ENCODE results near the gene ADA. TPM values are rescaled to one million over a fixed set of nuclear protein-coding genes. Genes with fewer than 3 reads are reported as not detected.

The ADA gene
- total RNA-seq, 1 donor from 2014 or later: 12.6 TPM

- FAIRE-seq (no peak), DNase-seq (ENCODE audit: low read depth) (no peak)
- no peak for TF ChIP-seq CTCF (IDR thresholded peaks at IDR 0.05; ENCODE audit: insufficient read depth, low read length, severe bottlenecking)
- H3K4me3 ChIP-seq (ENCODE audit: low read depth, low read length): no peak overlapping the region
- H3K27me3 ChIP-seq (ENCODE audit: control insufficient read depth, insufficient read depth, low read length): no peaks in the 10 kb centered on the region
- H3K36me3 ChIP-seq (ENCODE audit: control insufficient read depth, insufficient read depth, low read length): peaks cover 3% of the 10 kb centered on the region
Observed at GRCh38 chr20:44622501-44623270, 28.8 kb downstream of the ADA start.

GRCh38 chr20:44621939-44622338 lies 29.6 kb downstream of the ADA start:
- DNase-seq (ENCODE audit: low read depth) (no peak), FAIRE-seq (no peak)
- H3K4me3 ChIP-seq (ENCODE audit: low read depth, low read length): no peak overlapping the region
- TF ChIP-seq CTCF (IDR thresholded peaks at IDR 0.05; ENCODE audit: insufficient read depth, low read length, severe bottlenecking): no peak
- peaks cover 3% of the 10 kb centered on the region for H3K36me3 ChIP-seq (ENCODE audit: control insufficient read depth, insufficient read depth, low read length)
- no peaks in the 10 kb centered on the region for H3K27me3 ChIP-seq (ENCODE audit: control insufficient read depth, insufficient read depth, low read length)

GRCh38 chr20:44621325-44621724 lies 30.2 kb downstream of the ADA start:
- H3K36me3 ChIP-seq (ENCODE audit: control insufficient read depth, insufficient read depth, low read length): peaks cover 3% of the 10 kb centered on the region
- FAIRE-seq: peak; percentile 55
- no peak for TF ChIP-seq CTCF (IDR thresholded peaks at IDR 0.05; ENCODE audit: insufficient read depth, low read length, severe bottlenecking)

GRCh38 chr20:44620030-44620429 lies 31.5 kb downstream of the ADA start:
- Histone ChIP-seq H3K4me3 (ENCODE audit: low read depth, low read length) (no peak overlapping the region), H3K27me3 (ENCODE audit: control insufficient read depth, insufficient read depth, low read length) (no peaks in the 10 kb centered on the region), H3K36me3 (ENCODE audit: control insufficient read depth, insufficient read depth, low read length) (peaks cover 1% of the 10 kb centered on the region)
- FAIRE-seq (no peak), DNase-seq (ENCODE audit: low read depth) (no peak)
- TF ChIP-seq CTCF (IDR thresholded peaks at IDR 0.05; ENCODE audit: insufficient read depth, low read length, severe bottlenecking): no peak

More at GRCh38 chr20:44621325-44621724, 30.2 kb downstream of the ADA start:
- Histone ChIP-seq H3K27me3 (ENCODE audit: control insufficient read depth, insufficient read depth, low read length) (no peaks in the 10 kb centered on the region), H3K4me3 (ENCODE audit: low read depth, low read length) (no peak overlapping the region)
- no peak for DNase-seq (ENCODE audit: low read depth)

GRCh38 chr20:44619294-44619693 lies 32.2 kb downstream of the ADA start:
- Histone ChIP-seq H3K36me3 (ENCODE audit: control insufficient read depth, insufficient read depth, low read length) (peaks cover 1% of the 10 kb centered on the region), H3K27me3 (ENCODE audit: control insufficient read depth, insufficient read depth, low read length) (no peaks in the 10 kb centered on the region), H3K4me3 (ENCODE audit: low read depth, low read length) (no peak overlapping the region)
- DNase-seq (ENCODE audit: low read depth) (no peak), FAIRE-seq (no peak)
- TF ChIP-seq CTCF (IDR thresholded peaks at IDR 0.05; ENCODE audit: insufficient read depth, low read length, severe bottlenecking): no peak

GRCh38 chr20:44618318-44618731 lies 33.2 kb downstream of the ADA start:
- TF ChIP-seq CTCF (IDR thresholded peaks at IDR 0.05; ENCODE audit: insufficient read depth, low read length, severe bottlenecking): no peak
- Histone ChIP-seq H3K4me3 (ENCODE audit: low read depth, low read length) (no peak overlapping the region), H3K36me3 (ENCODE audit: control insufficient read depth, insufficient read depth, low read length) (no peaks in the 10 kb centered on the region), H3K27me3 (ENCODE audit: control insufficient read depth, insufficient read depth, low read length) (no peaks in the 10 kb centered on the region)
- FAIRE-seq (no peak), DNase-seq (ENCODE audit: low read depth) (no peak)

Data from bronchial epithelial cell (primary cell).